Measurements from ENCODE around the gene ZMYM5. TPM values are rescaled to one million over a fixed set of nuclear protein-coding genes. Genes with fewer than 3 reads are reported as not detected.

ZMYM5 gene
- 12.4 and 15.1 TPM in 2 replicates for total RNA-seq

GRCh38 chr13:19863323-19864023 is at the start of gene ZMYM5:
TSS of gene ZMYM5 (minus strand) at chr13:19863649. CDS start at chr13:19852180, 11,469 bp downstream.

DNA sequence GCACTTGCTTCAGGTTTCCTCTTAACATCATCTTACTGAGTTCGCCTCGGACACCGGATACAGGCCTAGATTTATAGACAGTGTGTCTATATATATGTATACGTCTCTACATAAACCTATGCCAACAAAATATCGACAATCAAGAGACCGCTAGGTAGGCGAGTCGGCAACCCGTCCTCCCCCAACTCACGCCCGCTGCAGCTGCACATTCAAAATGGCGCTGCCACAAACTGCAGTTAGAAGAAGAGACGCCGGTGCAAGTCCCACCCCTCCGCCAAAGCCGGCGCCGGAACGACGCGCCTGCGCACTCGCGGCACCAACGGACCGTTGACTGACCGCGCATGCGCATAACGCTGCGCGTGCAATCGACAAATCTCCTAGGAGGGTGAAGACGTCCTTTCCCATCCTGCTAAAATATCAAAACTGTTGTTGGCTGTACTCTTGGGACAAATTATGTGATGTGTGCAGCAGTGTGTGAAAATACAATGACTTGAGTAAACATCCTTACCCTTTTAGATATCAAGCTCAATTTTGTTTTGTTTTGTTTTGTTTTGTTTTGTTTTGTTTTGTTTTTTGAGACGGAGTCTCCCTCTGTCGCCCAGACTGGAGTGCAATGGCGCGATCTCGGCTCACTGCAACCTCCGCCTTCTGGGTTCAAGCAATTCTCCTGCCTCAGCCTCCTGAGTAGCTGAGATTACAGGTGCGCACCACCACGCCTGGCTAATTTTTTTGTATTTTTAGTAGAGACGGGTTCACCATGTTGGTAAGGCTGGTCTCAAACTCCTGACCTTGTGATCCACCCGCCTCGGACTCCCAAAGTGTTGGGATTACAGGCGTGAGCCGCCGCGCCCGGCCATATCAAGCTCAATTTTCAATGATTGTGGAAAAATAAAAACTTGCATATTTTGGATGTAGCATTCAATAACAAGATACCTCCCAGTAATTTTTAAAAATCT is 80.4 kb downstream of the ZMYM5 start, which contains the start of gene PSPC1:
Gene PSPC1 (minus strand): TSS at position 219 of the 956 bp plus-strand sequence. CDS start 188 bp downstream, at position 31.

Other genes with a start within 250 kb of the ZMYM5 start
- 10.3 and 15.6 TPM in 2 replicates for gene MPHOSPH8, start 230.0 kb downstream of the ZMYM5 start, total RNA-seq
- 53.5 and 68.8 TPM in 2 replicates for gene PSPC1, start 80.7 kb downstream of the ZMYM5 start, total RNA-seq
- gene ZMYM2, start 95.1 kb upstream of the ZMYM5 start, total RNA-seq, result 53.7 and 60.2 TPM in 2 replicates